Measurements from ENCODE around the gene NOTCH4. TPM values are rescaled to one million over a fixed set of nuclear protein-coding genes. Genes with fewer than 3 reads are reported as not detected.
"Not testable (repeated sequence)": the region's sequence is repeated elsewhere in the genome, so short reads cannot be mapped to it uniquely, and the experiment has no call there.

NOTCH4 gene
- polyA plus RNA-seq, 6 donors from 2014 or later, result 5.1 to 10.0 (median 8.4) TPM

DNA sequence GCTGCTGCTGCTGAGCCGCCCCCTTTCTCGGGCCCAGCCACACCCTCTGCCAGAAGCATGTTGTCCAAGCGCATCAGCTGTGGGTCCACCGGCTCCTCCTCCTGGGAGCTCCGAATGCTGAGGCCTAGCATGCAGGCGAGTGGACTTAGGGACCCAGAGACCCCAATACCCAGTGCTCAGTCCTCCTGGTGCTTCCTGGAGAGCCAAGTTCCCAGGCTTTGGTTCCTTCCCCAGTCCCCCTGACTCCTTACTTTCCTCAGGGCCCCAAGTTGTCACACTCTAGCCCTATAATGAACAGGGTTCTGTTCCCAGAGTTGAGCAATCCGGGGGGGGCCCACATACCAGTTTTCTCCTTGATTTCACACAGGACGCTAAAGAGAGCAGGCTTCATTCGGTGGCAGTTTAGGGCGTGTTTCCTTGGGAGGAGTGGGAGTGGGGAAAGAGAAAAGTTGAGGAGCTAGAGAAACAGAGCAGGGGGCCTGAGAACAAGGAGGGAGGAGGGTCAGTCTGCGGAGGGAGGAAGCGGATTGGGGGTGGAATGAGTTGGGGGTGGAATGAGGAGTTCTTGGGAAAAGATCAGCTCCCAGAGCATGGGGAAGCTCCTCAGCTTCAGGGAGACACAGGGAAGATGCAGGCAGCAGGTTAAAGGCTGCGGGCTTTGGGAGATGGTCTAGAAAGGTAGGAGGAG, 35.3 kb downstream of the NOTCH4 start:
- Mint-ChIP-seq H3K4me3 (peak overlapping the region; percentile 90 to 99 (median 94)), H3K27me3 (no peaks in the 10 kb centered on the region), H3K4me1 (peaks cover 61 to 70% (median 65%) of the 10 kb centered on the region in 3 donors), H3K9me3 (no peaks in the 10 kb centered on the region), H3K27ac (peak overlapping the region; percentile 80 to 100 (median 95)), H3K36me3 (peaks cover 16 to 41% of the 10 kb centered on the region in 2 donors)
- ATAC-seq (ENCODE audit: low read depth in 2 of 2) (no peak), DNase-seq (no peak)

DNA sequence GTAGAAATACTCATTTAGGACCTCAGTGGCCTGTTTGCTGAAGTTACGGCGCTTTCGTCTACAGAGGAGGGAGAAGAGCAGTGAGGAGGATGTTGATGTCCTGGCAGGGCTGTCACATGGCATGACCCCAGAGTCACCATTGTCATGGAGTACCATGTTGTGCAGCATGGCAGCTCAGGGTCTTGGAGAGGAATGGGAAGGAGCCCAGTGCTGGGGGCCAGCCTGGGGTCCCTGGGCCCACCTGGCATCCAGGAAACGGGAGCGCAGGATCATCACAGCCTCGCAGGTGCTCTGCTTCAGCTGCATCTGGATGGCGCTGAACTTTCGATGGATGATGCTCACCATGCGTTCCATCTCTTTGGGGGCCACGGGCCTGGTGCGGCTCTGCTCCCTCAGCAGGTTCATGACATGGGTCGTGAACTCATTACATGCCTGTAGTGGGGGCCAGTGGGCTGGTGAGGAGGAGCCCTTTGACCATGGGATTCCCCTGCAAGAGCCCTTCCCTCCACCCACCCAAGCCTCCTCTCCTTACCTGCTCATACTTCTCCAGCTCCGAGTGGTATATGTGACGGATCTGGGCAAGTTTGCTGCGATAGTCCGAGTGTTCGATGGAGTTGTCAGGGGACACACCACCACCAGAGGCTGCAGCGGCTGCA, 36.0 kb downstream of the NOTCH4 start:
- Mint-ChIP-seq H3K36me3 (peaks cover 16 to 41% of the 10 kb centered on the region in 2 donors), H3K4me1 (peaks cover 56 to 63% (median 59%) of the 10 kb centered on the region in 3 donors), H3K4me3 (peak overlapping the region; percentile 65 to 99 (median 94)), H3K27ac (peak overlapping the region in 5 of 6 donors; percentile 32 to 100 (median 93))
- not testable (repeated sequence) for DNase-seq; ATAC-seq (ENCODE audit: low read depth in 2 of 2); H3K27me3 Mint-ChIP-seq; H3K9me3 Mint-ChIP-seq

- ATAC-seq (ENCODE audit: low read depth in 2 of 2), result no peak
Measured at GRCh38 chr6:32187009-32187709, 36.7 kb downstream of the NOTCH4 start.

GRCh38 chr6:32186151-32186840, 37.6 kb downstream of the NOTCH4 start:
- not testable (repeated sequence) for DNase-seq; ATAC-seq (ENCODE audit: low read depth in 2 of 2); H3K9me3 Mint-ChIP-seq; H3K27me3 Mint-ChIP-seq
- peaks cover 45 to 54% (median 52%) of the 10 kb centered on the region in 3 donors for H3K4me1 Mint-ChIP-seq
- H3K36me3 Mint-ChIP-seq, result peaks cover 16 to 27% of the 10 kb centered on the region in 2 donors
- peak overlapping the region; percentile 59 to 97 (median 75) for H3K4me3 Mint-ChIP-seq
- H3K27ac Mint-ChIP-seq, result peak overlapping the region in 5 of 6 donors; percentile 79 to 95 (median 87)

More at GRCh38 chr6:32187009-32187709, 36.7 kb downstream of the NOTCH4 start:
- no peak for DNase-seq
- peaks cover 52 to 58% (median 55%) of the 10 kb centered on the region in 3 donors for H3K4me1 Mint-ChIP-seq
- H3K27ac Mint-ChIP-seq, result peak overlapping the region; percentile 79 to 95 (median 91)
- H3K36me3 Mint-ChIP-seq, result peaks cover 16 to 35% of the 10 kb centered on the region in 2 donors
- no peaks in the 10 kb centered on the region for H3K9me3 Mint-ChIP-seq
- H3K27me3 Mint-ChIP-seq, result no peaks in the 10 kb centered on the region
- H3K4me3 Mint-ChIP-seq, result peak overlapping the region; percentile 65 to 97 (median 78)

GRCh38 chr6:32185681-32186131, 38.2 kb downstream of the NOTCH4 start:
- not testable (repeated sequence) for H3K27me3 Mint-ChIP-seq; DNase-seq; ATAC-seq (ENCODE audit: low read depth in 2 of 2); H3K9me3 Mint-ChIP-seq
- Mint-ChIP-seq H3K27ac (peak overlapping the region in 3 of 6 donors; percentile 18 to 79 (median 24)), H3K36me3 (peaks cover 16 to 28% of the 10 kb centered on the region in 2 donors), H3K4me1 (peaks cover 45 to 55% (median 52%) of the 10 kb centered on the region in 3 donors), H3K4me3 (peak overlapping the region in 4 of 8 donors; percentile 41 to 97 (median 66))

DNA sequence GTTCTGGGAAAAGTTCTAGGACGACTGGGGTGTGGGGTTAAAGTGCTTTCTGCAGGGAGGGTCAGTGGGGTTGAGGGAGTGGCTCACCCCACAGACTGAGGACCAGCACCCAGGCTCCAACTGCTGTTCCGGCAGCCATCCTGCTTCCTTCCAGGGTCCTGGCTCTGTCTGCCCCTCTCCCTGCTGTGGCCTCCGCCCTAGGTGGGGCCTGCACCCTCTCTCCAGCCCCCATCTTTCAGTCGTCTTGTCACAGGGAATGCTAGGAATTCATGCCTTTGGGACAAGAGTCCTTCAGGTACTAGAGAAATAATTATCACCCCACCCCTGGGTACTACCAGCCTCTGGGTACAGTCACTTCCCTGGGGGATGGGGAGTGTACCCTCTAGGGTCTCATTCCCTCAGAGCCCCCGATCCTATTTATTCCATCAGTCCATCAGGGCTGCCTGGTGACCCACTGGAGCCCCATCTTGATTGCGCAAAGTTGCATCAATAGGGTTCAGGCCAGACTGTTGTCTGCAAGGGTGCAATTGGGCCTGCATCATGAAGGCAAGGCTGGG, 39.7 kb downstream of the NOTCH4 start, which contains the start of gene AGER:
Gene AGER, minus strand, starts transcription at position 170 of the 557 bp plus-strand sequence. Its CDS starts 31 bp downstream, at position 139.
- DNase-seq, result no peak
- H3K27ac Mint-ChIP-seq, result peak within 1 kb of the TSS in 3 of 6 donors; percentile 31 to 82 (median 60)
- peak within 1 kb of the TSS in 2 of 8 donors; percentile 15 to 54 for H3K4me3 Mint-ChIP-seq
- no peak for ATAC-seq (ENCODE audit: low read depth in 2 of 2)
- H3K27me3 Mint-ChIP-seq, result no peaks in the 10 kb centered on the region
- H3K4me1 Mint-ChIP-seq, result peaks cover 48 to 58% (median 58%) of the 10 kb centered on the region in 3 donors
- H3K36me3 Mint-ChIP-seq, result peaks cover 16 to 35% of the 10 kb centered on the region in 2 donors
- no peaks in the 10 kb centered on the region for H3K9me3 Mint-ChIP-seq

DNA sequence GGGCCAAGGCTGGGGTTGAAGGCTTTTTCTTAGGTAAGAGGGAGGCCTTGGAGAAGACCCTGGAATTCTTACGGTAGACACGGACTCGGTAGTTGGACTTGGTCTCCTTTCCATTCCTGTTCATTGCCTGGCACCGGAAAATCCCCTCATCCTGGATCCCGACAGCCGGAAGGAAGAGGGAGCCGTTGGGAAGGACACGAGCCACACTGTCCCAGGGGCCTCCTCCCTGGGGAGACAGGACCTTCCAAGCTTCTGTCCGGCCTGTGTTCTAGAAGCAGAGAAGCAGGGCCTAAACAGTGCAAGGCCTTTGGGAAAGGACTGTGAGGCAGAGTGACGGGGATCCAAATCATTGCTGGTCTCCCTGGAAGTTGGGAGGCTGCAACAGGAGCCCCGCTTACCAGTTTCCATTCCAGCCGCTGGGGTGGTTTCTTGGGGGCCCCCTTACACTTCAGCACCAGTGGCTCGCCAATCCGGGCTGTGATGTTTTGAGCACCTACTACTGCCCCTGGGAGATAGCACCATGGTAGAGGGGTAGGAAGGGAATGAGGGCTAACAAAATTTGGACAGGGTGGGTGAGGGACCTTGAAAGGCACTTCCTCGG, 40.3 kb downstream of the NOTCH4 start:
- ATAC-seq (ENCODE audit: low read depth in 2 of 2), result no peak
- H3K4me1 Mint-ChIP-seq, result peaks cover 48 to 58% (median 58%) of the 10 kb centered on the region in 3 donors
- DNase-seq, result no peak
- peak overlapping the region in 1 of 8 donors; percentile 54 for H3K4me3 Mint-ChIP-seq
- peaks cover 16 to 35% of the 10 kb centered on the region in 2 donors for H3K36me3 Mint-ChIP-seq
- H3K9me3 Mint-ChIP-seq, result no peaks in the 10 kb centered on the region
- peak overlapping the region in 2 of 6 donors; percentile 31 to 60 for H3K27ac Mint-ChIP-seq
- no peaks in the 10 kb centered on the region for H3K27me3 Mint-ChIP-seq

DNA sequence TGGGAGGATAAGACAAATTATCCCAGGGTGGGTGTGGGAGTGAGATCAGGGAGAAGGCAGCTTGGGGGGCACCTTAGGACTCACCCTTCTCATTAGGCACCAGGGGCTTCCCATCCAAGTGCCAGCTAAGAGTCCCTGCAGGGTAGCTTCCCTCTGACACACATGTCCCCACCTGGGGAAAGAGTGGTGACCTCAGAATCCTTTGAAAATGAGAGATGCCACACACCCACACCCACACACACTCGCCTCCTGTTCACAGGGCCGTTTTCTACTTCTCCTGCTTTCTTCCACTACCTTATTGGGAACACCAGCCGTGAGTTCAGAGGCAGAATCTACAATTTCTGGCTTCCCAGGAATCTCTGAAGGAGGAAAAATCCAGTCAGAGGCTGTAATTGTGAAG, 40.8 kb downstream of the NOTCH4 start:
- peak overlapping the region in 1 of 6 donors; percentile 31 for H3K27ac Mint-ChIP-seq
- peak overlapping the region in 1 of 8 donors; percentile 2 for H3K4me3 Mint-ChIP-seq
- H3K36me3 Mint-ChIP-seq, result peaks cover 16 to 35% of the 10 kb centered on the region in 2 donors
- no peak for DNase-seq
- no peak for ATAC-seq (ENCODE audit: low read depth in 2 of 2)
- H3K27me3 Mint-ChIP-seq, result no peaks in the 10 kb centered on the region
- peaks cover 51 to 59% (median 56%) of the 10 kb centered on the region in 3 donors for H3K4me1 Mint-ChIP-seq
- no peaks in the 10 kb centered on the region for H3K9me3 Mint-ChIP-seq

GRCh38 chr6:32182555-32182981, 41.3 kb downstream of the NOTCH4 start:
- Mint-ChIP-seq H3K4me1 (peaks cover 51 to 56% (median 54%) of the 10 kb centered on the region in 3 donors), H3K27ac (peak overlapping the region in 1 of 6 donors; percentile 23), H3K4me3 (peak overlapping the region in 2 of 8 donors; percentile 2 to 10), H3K36me3 (peaks cover 14 to 32% of the 10 kb centered on the region in 2 donors), H3K9me3 (peaks cover 0 to 1% (median 0%) of the 10 kb centered on the region in 7 donors), H3K27me3 (no peaks in the 10 kb centered on the region)
- no peak for DNase-seq
- no peak for ATAC-seq (ENCODE audit: low read depth in 2 of 2)

- Mint-ChIP-seq H3K4me1 (peaks cover 50 to 56% (median 54%) of the 10 kb centered on the region in 3 donors), H3K4me3 (no peak overlapping the region), H3K27ac (peak overlapping the region in 2 of 6 donors; percentile 23 to 42), H3K9me3 (peaks cover 0 to 1% (median 0%) of the 10 kb centered on the region in 7 donors), H3K36me3 (peaks cover 10 to 26% of the 10 kb centered on the region in 2 donors), H3K27me3 (no peaks in the 10 kb centered on the region)
- ATAC-seq (ENCODE audit: low read depth in 2 of 2) (no peak), DNase-seq (no peak)
Measured at GRCh38 chr6:32181915-32182529, 41.8 kb downstream of the NOTCH4 start.

DNA sequence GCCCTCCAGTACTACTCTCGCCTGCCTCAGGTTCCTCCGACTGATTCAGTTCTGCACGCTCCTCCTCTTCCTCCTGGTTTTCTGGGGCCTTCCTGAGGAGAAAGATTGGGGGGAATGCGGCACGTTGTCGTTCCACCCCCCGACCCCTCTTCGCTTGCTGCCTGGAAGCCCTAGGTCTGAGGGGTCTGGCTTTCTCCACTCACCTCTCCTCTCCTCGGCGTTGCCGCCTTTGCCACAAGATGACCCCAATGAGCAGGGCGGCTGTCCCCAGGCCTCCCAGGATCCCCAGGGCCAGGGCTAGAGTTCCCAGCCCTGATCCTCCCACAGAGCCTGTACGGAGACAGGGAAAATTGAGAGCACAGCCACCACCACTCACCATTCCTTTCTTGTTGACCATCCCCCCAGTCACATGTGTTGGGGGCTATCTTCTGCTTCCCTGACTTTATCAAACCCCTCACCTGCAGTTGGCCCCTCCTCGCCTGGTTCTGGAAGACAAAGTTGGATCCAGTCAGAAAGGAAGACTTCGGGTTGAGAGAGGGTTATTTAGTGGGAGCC, 42.6 kb downstream of the NOTCH4 start:
- peaks cover 4 to 18% of the 10 kb centered on the region in 2 donors for H3K36me3 Mint-ChIP-seq
- peaks cover 51 to 56% (median 54%) of the 10 kb centered on the region in 3 donors for H3K4me1 Mint-ChIP-seq
- peaks cover 0 to 4% (median 0%) of the 10 kb centered on the region in 7 donors for H3K9me3 Mint-ChIP-seq
- ATAC-seq (ENCODE audit: low read depth in 2 of 2) (no peak), DNase-seq (no peak)
- H3K27me3 Mint-ChIP-seq, result no peaks in the 10 kb centered on the region
- peak overlapping the region in 4 of 6 donors; percentile 47 to 69 (median 64) for H3K27ac Mint-ChIP-seq
- H3K4me3 Mint-ChIP-seq, result peak overlapping the region in 3 of 8 donors; percentile 54 to 74 (median 62)
